Peyer's patch (tissue), 4 donors: Measurements from ENCODE around the gene RBM4B.

Experiments
- CTCF ChIP-seq, 6 experiments: fragments of 450-650 bp in 4 of 6; fragments of 200-600 bp in 2 of 6; sonication (generic) in 1 of 6; IDR thresholded peaks; one replicate each; pipeline ENCODE4 v1.5.1; 2017 to 2019; ENCODE audit warnings: antibody characterized with exemption in 6 of 6, mild to moderate bottlenecking in 3 of 6, moderate library complexity in 1 of 6
- POLR2A ChIP-seq, 2 donors: fragments of 450-650 bp; IDR thresholded peaks; one replicate each; pipeline ENCODE4 v1.5.1; 2017; ENCODE audit warnings: antibody characterized with exemption in 2 of 2, mild to moderate bottlenecking in 2 of 2, moderate library complexity in 2 of 2

- TF ChIP-seq CTCF (IDR thresholded peaks at IDR 0.05), result no peak
- no peak for TF ChIP-seq POLR2A (IDR thresholded peaks at IDR 0.05)
These were observed 35.9 kb downstream of the RBM4B start for GRCh38 chr11:66641834-66642233.
